ENCODE results near the gene DHFR.

DHFR gene

GRCh38 chr5:80608731-80609130 lies 46.1 kb downstream of the DHFR start:
- peak; percentile 15 for DNase-seq (ENCODE audit: low read depth)
- H3K4me3 ChIP-seq (ENCODE audit: control insufficient read depth, low read depth, low read length): no peak overlapping the region
- TF ChIP-seq CTCF (conservative IDR thresholded peaks at IDR 0.05; ENCODE audit: control insufficient read depth, insufficient read depth, low read depth, low read length): no peak

DNA sequence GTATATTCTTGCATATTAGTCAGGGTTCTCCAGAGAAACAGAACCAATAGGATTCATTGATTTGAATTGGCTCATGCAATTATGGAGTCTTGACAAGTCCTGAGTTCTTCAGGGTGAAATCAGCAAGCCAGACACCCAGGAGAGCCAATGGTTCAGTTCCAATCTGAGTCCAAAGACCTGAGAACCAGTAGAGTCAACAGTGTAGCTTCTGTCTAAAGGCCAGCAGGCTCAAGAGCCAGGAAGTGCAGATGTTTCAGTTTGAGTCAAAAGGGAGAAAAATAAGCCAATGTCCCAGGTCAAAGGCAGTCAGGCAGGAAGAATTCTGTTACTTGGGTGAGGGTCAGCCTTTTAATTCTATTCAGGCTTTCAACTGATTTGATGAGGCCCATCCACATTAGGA lies 47.0 kb downstream of the DHFR start:
- DNase-seq (ENCODE audit: low read depth): no peak
- no peak for TF ChIP-seq CTCF (conservative IDR thresholded peaks at IDR 0.05; ENCODE audit: control insufficient read depth, insufficient read depth, low read depth, low read length)

DNA sequence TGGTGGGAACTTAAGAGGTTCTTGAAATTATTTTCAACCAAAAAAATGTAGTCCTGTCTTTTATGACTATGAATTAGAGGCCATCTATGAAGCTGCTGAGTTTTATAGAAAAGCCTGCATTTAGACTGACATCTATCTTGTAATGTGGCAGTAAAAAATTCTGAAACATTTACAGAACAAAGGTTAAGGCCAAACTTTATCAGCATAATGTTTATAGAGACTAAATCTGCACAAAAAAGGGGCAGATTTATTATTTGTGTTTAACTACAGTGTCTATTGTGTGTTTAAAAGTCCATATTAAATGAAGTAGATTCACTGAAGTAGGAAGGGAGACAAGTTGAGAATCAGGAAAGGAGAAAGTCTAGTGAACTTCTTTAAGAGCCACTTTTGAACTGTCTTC lies 47.4 kb downstream of the DHFR start:
- no peak overlapping the region for H3K4me3 ChIP-seq (ENCODE audit: control insufficient read depth, low read depth, low read length)
- no peak for DNase-seq (ENCODE audit: low read depth)
- TF ChIP-seq CTCF (conservative IDR thresholded peaks at IDR 0.05; ENCODE audit: control insufficient read depth, insufficient read depth, low read depth, low read length): no peak

More for the DNA sequence above, 47.0 kb downstream of the DHFR start:
- no peak overlapping the region for H3K4me3 ChIP-seq (ENCODE audit: control insufficient read depth, low read depth, low read length)

GRCh38 chr5:80600943-80601693 lies 53.7 kb downstream of the DHFR start:
- TF ChIP-seq CTCF (conservative IDR thresholded peaks at IDR 0.05; ENCODE audit: control insufficient read depth, insufficient read depth, low read depth, low read length): no peak
- H3K4me3 ChIP-seq (ENCODE audit: control insufficient read depth, low read depth, low read length): no peak overlapping the region
- DNase-seq (ENCODE audit: low read depth): no peak

DNA sequence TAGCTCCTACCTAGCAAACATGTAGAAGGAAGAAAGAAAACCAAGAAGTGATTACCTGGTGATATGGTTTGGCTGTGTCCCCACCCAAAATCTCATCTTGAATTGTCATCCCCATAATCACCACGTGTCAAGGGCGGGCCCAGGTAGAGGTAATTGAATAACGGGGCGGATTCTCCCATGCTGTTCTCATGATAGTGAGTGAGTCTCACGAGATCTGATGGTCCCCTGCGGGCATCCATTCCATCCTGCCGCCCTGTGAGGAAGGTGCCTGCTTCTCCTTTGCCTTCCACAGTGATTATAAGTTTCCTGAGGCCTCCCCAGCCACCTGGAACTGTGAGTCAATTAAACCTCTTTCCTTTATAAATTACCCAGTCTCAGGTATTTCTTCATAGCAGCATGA lies 57.3 kb downstream of the DHFR start:
- H3K4me3 ChIP-seq (ENCODE audit: control insufficient read depth, low read depth, low read length): no peak overlapping the region
- no peak for TF ChIP-seq CTCF (conservative IDR thresholded peaks at IDR 0.05; ENCODE audit: control insufficient read depth, insufficient read depth, low read depth, low read length)
- DNase-seq (ENCODE audit: low read depth): no peak

- no peak overlapping the region for H3K4me3 ChIP-seq (ENCODE audit: control insufficient read depth, low read depth, low read length)
- no peak for DNase-seq (ENCODE audit: low read depth)
- TF ChIP-seq CTCF (conservative IDR thresholded peaks at IDR 0.05; ENCODE audit: control insufficient read depth, insufficient read depth, low read depth, low read length): no peak
Observed at GRCh38 chr5:80594810-80595209, 60.0 kb downstream of the DHFR start.
